Middle frontal gyrus (tissue), 1 donor: ENCODE measurements around the gene LRRC3.
"Not testable (repeated sequence)": the region's sequence is repeated elsewhere in the genome, so short reads cannot be mapped to it uniquely, and the experiment has no call there.

Experiments
- DNase-seq: peaks from one replicate; pipeline ENCODE4 v3.0.0-alpha.2; 2015; ENCODE audit warnings: low spot score; ENCODE audit errors: extremely low spot score

LRRC3 gene, protein sequence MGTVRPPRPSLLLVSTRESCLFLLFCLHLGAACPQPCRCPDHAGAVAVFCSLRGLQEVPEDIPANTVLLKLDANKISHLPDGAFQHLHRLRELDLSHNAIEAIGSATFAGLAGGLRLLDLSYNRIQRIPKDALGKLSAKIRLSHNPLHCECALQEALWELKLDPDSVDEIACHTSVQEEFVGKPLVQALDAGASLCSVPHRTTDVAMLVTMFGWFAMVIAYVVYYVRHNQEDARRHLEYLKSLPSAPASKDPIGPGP

DNA sequence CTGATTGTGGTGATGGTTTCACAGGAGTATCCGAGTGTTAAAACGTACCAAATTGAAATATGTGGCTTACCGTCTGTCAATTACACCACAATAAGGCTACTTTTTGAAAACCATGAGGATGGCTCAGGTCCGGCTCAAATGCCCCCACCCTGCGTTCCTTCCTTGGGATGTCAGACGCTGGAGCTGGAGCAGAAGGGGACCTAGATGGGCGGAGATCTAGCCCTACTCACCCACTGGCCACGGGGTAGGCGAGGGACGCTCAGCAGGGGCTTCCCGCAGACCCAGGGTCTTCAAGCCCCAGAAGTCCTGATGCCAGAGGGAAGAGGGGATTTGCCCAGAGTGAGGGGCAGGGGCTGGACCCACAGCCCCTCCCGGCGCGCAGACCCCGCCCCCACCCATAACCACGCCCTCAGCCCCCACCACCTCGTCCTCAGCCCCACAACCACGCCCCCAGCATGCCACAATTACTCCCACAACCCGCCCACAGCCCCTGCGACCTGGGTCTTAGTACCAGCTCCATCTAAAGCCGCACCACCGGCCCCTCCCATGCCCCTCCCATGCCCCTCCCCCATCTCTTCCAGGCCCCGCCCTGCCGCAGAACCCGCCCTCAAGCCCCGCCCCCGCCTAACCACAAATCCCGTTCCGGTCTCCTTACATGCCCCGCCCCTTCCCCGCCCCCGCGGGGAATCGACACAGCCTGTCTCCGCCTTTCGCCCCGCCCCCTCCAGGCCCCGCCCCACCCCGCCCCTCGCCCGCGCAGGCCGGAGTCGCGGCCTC is at the start of gene LRRC3:
Gene LRRC3, plus strand, starts transcription at position 764 of the 777 bp plus-strand sequence. CDS start 1,135 bp downstream, outside the sequence.
- DNase-seq: no peak

DNA sequence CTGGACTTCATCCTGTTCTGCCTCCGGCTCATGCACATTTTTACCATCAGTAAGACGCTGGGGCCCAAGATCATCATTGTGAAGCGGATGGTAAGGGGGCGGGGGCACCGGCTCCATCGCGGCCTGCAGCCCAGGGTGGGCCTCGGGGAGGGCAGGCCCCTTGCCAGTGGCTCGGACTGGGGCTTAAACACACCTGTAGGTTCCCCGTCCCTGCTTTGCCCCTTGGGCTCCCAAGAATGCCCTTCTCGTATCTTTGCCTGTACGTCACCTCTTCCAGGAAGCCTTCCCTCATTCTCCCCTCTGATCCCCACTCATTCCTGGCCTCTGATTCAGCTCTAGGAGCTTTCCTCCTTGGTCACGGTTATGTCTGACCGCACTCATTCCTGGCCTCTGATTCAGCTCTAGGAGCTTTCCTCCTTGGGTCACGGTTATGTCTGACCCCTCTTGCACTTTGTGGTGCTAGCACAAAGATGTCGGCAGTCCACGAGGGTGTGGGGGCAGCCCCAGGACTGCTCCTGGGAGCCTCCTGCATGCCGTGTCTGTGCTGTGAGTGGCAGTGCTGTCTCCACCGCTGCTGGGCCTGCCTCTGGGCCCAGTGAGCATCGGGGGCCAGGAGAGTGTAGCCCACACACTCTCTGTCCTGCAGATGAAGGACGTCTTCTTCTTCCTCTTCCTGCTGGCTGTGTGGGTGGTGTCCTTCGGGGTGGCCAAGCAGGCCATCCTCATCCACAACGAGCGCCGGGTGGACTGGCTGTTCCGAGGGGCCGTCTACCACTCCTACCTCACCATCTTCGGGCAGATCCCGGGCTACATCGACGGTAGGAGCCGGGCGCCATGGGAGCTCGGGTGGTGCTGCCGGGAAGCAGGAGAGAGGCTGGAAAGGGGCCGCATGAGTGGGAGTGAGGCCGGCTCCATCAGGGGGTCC is 49.1 kb upstream of the LRRC3 start:
- no peak for DNase-seq

DNA sequence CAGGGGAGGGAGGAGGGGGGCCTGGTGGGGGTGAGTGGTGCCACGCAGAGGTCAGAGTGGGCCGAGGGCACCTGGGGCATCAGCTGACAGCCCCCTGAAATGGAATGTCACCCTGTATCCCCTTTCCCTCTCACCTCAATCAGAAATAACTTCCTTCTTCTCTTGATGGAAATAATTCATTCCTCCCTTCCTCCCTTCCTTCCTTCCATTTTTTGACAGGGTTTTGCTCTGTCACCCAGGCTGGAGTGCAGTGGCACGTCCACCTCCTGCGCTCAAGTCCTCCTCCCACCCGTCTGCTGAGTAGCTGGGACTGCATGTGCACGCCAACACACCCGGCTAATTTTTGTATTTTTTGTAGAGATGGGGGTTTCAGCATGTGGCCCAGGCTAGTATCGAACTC is 48.4 kb upstream of the LRRC3 start:
- no peak for DNase-seq

DNA sequence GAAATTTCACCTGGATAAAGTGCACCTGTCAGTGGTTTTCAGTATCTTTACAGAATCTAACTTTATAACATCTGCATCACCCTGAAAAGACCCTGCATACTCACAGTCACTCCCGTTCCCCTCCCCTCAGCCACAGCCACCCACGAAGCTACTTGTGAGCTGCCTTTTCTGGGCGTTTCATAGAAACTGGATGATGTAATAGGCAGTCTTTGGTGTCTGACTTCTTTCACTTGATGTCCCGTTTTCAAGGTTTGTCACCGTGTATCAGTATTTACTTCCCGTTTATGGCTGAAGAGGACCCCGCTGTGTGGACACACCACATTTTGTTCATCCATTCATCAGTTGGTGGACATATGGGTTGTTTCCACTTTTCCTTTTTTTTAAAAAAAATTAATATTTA is 47.8 kb upstream of the LRRC3 start:
- DNase-seq: no peak

DNA sequence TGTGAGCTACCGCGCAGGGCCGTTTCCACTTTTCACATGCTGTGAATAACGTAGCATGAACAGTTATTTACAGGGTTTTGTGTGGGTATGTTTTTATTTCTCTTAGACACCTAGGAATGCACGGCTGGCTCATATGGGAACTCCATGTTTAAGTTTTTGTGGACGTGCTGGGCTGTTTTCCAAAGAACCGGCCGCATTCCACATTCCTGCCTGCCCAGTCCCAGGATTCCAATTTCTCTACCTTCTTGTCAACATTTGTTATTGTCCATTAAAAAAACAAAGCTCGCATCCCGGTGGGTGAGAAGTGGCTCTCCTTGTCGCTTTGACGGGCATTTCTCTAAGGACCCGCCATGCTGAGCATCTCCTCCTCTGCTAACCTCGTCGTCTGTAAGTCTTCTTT is 47.1 kb upstream of the LRRC3 start:
- DNase-seq: no peak

DNA sequence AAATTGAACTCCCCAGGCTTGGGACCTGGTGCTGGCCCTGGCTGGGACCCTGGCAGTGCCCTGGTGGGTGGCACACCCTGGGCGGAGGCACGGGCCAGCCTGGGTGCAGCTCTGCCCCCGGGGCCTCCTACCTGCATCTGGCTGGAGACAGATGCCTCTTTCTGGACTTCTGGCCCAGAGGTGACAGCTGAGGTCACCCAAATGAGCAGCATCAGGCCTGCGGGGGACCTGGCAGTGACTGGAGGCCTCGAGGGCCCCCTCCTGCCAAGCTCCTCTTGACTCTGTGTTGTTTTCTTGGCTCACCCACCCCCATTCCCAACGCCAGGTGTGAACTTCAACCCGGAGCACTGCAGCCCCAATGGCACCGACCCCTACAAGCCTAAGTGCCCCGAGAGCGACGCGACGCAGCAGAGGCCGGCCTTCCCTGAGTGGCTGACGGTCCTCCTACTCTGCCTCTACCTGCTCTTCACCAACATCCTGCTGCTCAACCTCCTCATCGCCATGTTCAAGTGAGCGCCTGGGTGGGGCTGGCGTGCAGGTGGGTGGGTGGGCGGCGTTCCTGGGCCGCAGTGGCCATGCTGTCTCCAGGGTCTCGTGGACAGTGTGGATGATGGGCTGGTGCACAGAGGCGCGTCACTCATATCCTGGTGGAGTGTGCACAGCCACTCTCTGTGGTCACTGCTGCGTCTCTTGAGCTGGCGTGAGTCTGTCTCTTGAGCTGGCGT is 41.6 kb upstream of the LRRC3 start:
- no peak for DNase-seq

DNA sequence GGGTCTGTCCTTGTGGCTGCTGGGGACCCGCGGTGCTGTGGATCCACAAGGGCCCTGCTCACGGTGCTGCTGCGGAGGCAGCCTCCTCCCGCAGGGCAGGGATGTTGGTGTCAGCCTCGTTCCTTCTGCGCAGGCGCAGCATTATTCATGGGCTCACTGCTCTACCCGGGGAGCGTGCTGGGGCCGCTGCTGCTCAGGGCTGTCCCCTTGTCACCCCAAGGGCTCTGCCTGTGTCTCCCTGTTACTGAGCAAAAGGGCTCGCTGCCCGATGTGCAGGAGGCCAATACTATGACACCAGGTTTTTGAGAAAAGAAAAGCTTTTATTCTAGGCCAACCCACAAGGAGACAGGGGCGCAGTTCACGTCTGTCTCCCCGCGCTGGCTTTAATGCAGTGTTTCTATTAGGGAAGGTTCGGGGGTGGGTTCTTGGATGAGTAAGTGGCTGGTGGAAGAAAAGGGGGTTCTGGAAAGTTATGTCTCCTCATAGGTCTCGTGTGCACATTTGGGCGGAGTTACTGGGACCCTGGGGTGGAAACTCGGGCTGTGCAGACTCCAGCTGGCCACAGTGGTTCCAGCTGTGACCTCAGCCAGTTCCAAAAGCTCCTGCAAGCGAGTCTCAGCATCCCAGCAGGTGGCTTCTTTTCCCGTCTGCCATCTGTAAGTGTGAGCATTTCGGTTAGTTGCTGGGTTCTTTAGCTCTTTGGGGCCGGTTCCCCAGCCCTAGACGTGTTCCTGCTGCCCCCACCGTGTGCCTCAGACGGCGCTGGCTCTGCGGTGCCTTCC is 40.8 kb upstream of the LRRC3 start:
- DNase-seq: no peak

DNA sequence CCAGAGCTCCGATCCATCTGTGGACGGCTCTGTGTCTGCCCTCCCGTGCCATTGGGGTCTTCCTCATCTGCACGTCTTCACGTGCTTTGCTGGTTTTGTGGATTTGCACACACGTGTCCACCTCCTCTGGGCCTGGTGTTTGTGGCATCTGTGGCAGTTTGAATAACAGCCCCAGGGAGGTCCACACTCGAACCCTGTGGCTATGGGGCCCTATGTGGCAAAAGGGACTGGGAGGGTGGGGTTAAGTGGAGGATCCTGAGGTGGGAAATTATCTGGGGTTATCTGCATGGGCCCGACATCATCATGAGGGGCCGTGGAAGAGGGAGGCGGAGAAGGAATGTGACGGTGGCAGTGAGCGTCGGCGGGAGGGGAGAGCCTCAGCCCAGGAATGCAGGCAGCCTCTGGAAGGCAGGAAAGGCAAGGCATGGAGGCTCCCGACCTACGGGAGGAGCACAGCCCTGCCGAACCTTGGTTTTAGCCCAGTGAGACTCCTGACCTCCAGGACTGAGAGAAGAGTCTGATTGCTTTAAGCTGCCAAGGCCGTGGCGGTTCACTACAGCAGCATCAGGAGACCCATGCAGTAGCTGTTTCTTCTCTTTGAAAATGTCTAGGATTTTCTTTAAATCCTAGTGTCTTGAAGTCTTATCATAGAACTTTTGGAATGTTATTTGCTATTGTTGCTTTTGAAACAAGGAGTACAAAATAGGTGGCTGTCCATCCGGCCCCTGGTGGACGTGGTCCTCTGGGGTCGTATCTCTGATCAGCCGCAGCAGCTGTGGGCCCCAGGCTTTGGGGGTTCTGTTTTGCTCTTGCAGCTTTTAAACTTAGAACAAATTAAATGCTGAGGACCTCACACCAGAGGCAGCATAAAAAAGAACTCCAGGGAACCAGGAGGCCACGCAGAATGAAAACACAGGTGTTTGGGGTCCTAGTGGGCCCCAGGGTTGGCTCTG is 40.0 kb upstream of the LRRC3 start:
- DNase-seq: no peak

DNA sequence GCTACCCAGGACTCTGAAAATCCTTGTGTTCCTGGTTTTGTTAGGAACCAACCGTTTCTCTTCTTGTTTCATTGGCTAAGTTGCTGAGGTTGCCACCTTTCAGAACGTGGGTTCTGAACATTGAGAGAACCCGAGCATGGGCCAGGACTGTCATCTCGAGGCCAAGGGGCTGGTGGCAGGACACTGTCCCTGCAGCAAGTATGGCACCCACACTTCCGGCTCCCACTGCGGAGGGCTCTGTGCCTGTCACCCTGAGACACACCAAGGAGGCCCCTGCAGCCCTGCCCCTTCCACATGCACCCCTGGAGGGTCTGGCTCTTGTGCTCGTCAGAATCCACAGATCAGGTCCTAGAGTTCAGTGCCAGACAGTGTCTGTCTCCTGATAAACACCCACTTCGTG is 39.1 kb upstream of the LRRC3 start:
- DNase-seq: no peak

DNA sequence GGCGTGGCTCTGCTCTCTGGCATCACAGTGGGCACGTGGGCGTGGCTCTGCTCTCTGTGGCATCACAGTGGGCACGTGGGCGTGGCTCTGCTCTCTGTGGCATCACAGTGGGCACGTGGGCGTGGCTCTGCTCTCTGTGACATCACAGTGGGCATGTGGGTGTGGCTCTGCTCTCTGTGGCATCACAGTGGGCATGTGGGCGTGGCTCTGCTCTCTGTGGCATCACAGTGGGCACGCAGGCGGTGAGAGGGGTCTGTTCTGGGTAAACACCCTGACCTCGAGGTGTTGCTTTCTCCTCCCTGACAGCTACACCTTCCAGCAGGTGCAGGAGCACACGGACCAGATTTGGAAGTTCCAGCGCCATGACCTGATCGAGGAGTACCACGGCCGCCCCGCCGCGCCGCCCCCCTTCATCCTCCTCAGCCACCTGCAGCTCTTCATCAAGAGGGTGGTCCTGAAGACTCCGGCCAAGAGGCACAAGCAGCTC is 37.6 kb upstream of the LRRC3 start:
- DNase-seq: not testable (repeated sequence)

DNA sequence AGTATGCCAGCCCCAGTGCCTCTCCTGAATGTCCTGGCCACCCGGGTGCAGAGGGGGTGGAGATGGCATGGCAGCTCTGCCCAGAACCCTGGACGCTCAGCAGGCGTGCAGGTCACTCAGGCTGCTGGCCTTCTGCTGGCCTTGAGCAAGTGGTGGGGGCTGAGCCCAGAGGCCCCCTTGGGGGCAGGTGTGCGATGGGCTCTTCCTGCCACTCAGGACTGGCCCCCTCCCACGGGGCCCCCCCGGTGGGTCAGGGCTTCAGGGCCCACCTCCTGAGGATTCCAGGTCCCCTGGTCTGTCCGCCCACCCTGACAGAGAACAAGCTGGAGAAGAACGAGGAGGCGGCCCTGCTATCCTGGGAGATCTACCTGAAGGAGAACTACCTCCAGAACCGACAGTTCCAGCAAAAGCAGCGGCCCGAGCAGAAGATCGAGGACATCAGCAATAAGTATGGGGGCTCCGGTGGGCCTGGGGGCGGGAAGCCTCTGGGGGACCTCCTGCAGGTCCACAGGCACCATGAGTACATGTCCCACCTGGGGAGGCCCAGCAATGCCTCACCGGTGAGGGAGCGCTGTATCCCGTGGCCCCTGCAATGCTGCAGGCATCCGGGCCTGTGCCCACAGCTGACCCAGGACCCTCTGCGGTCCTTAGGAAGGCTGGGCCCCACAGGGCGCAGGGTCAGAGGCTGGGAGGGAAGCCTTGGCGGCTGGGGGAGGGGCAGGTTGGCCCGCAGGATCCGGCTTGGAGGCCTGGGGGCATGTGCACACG is 37.0 kb upstream of the LRRC3 start:
- no peak for DNase-seq

DNA sequence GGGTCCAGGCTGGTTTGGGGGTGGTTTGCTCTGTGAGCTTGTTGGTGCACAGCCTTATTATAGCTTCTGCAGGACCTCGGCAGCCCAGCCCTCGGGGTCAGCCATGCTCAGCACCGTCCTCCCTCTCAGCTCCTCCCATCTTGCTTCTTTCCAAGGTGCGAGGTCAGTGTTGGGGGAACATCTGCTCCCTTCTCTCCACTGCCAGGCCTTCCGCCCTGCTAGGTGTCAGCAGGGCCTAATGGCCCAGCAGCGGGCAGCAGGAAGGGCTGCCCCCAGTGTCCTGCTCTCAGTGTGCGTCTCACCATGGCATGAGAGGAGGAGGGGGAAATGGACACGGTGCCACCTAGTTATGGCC is 36.5 kb upstream of the LRRC3 start:
- no peak for DNase-seq

DNA sequence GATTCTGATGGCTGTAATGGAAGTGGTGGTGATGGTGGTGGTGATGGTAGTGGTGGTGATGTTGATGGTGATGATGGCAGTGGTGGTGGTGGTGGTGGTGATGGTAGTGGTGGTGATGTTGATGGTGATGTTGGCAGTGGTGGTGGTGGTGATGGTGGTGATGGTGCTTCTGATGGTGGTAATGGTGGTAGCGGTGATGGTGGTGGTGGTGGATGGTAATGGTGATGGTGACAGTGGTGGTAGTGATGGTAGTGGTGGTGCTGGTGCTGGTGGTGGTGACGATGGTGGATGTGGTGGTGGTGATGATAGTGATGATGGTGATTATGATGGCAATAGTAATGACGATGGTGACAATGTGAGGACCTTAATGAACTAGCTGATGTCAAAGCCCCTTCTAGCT is 35.6 kb upstream of the LRRC3 start:
- DNase-seq: no peak

DNA sequence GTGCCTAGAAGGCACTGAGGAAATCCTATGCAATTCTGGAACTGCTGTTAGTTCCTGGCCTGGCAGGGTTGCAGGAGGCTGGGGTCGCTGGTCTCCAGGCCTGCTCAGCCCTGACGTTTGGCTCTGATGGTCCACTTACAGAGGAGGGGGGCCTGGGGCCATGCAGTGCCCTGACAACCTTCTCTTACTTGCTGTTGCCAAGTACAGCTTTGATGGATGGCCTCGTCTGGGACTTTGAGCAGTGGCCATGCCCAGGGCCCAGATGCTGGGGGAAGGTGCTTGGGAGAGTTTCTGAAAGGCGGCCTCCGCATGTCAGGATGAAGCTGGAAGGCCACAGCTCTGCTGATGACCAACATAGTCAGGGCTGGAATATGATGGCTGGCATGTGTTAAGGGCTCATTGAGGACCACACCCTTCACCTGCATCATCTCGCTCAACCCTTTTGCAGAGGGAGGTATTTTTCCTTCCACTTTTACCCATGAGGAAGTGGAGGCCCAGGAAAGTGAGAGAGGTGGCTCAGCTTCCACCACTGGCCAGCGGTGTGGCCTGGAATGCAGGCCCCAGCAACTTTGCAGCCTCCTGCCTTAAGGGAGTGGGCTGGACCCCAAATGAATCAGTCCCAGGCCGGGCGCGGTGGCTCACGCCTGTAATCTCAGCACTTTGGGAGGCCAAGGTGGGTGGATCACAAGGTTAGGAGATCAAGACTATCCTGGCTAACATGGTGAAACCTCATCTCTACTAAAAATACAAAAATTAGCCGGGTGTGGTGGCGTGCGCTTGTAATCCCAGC is 34.7 kb upstream of the LRRC3 start:
- no peak for DNase-seq

DNA sequence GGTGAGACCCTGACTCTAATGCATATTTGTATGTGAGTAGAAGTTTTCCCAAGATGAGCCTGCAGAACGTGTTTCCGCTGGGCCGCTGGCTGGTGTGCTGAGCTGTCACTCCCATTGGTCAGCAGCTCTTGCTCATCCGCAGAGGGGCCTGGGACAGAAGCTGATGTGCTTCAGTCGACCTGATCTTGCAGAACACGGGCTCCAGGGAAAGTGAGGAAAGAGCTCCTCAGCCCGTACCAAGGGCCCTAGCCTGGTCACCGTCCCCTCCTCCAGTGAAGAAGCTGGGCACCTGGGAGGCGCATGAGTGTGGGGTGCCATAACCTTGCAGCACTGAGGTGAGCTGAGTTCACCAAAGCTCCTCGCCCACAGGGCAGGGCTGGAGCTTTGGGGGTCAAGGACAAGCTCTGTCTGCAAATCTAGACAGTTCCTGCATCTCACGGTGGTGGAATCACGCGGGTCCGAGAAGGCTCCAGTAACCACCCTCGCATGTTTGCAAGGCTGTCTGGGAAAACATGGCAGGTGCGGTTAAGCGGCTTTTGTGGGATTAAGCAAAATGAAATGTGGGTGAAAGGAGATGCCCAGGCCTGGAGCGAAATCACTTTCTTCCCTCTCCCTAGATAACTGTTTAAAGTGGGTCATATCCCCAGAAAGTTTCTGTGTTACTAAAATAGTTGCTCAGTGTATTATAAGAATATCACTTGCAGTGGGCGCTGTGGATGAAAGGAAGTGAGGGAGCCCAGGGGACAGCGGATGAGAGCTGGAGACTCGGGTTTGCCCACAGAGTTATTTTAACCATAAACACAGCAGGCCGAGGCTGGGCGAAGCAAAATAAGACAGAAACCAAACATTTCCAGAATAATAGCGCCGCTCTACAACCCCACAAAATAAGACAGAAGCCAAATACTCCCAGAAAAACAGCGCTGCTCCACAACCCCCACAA is 33.1 kb upstream of the LRRC3 start:
- DNase-seq: no peak

DNA sequence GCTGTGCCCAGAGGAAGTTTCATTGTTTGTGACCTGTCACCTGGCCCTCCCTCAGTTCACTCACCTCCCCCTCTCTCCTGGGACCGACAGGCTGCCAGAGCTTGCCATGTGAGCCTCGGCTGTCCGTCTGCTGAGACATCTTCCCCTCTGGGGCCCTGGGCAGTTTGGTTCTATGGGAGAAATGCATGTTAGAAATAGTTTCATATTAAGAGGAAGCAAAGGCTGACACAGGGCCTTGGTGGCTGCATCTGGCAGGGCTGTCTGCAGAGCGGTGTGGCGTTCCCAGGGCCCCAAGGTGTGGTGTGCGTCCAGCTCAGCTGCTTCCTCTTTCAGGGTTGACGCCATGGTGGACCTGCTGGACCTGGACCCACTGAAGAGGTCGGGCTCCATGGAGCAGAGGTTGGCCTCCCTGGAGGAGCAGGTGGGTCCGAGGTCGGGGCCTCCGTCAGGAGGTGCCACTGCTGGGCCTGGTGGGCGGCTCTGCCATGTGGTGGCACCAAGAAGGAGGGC is 31.9 kb upstream of the LRRC3 start:
- no peak for DNase-seq
